Measurements from ENCODE around the gene C16orf92. TPM values are rescaled to one million over a fixed set of nuclear protein-coding genes. Genes with fewer than 3 reads are reported as not detected.

The C16orf92 gene
- total RNA-seq (2021), result not detected in 3 replicates
- not detected for Bru-seq, nascent RNA
- long read RNA-seq, experiment 1, result 0 reads
- long read RNA-seq, experiment 2, result 0 reads
- long read RNA-seq, experiment 3, result 0 reads

DNA sequence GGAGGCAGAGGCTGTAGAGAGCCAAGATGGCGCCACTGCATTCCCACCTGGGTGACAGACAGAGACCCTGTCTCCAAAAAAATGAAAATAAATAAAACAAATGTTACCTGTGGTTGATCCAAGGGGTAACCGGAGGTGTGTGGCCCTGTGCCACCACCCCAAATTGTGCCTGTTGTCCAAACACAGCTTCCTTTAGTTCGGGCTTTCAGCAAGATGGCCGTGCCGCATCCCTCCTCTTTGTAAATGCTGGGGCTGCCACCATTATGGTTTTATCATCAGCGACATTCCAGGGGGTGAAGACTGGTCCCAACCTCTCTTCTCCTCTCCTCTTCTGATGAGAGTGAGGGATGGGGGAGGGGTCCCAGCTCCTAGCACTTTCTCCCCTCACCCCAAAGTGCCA lies at the start of gene C16orf92:
Gene C16orf92, plus strand, starts transcription at position 312 of the 400 bp plus-strand sequence. CDS start 143 bp downstream, outside the sequence.
- no peak within 1 kb of the TSS for H3K4me3 Mint-ChIP-seq
- CTCF ChIA-PET, result interaction anchor here (0.6 to 2.3 kb wide), 5 partner anchors 9 to 346 kb away, joined by 3 to 17 read pairs (median 6); partner anchors contain the start of gene TLCD3B

GRCh38 chr16:29973384-29974246 lies 49.4 kb upstream of the C16orf92 start, which contains the start of gene TAOK2:
TAOK2 (plus strand) TSS chr16:29973868; CDS start chr16:29977773, 3,905 bp downstream.
- ChIA-PET CTCF (interaction anchor here (0.5 to 5.5 kb wide), 29 partner anchors 12 to 1498 kb away, joined by 3 to 36 read pairs (median 4); partner anchors contain the start of genes ASPHD1, HIRIP3, PAGR1 and SEZ6L2), POLR2A (interaction anchor here (0.6 to 3.2 kb wide), 11 partner anchors 12 to 257 kb away, joined by 3 to 17 read pairs (median 3); partner anchors contain the start of genes ASPHD1, HIRIP3, KCTD13 and SEZ6L2)
- H3K27ac Mint-ChIP-seq, result peak within 1 kb of the TSS; percentile 82
- peaks cover 27% of the 10 kb centered on the region for H3K4me1 Mint-ChIP-seq
- peaks cover 21% of the 10 kb centered on the region for H3K27me3 Mint-ChIP-seq (ENCODE audit: low read depth)
- peaks cover 39% of the 10 kb centered on the region for H3K36me3 Mint-ChIP-seq
- DNase-seq (ENCODE audit: low spot score) (peak; percentile 100), ATAC-seq (peak; percentile 97)
- peaks cover 17% of the 10 kb centered on the region for H3K9me3 Mint-ChIP-seq
- H3K4me3 Mint-ChIP-seq, result peak within 1 kb of the TSS; percentile 92
- TF ChIP-seq ZBTB43 (CRISPR knock-in tag; IDR thresholded peaks at IDR 0.05), result no peak
- no peak for TF ChIP-seq ZNF121 (CRISPR knock-in tag; IDR thresholded peaks at IDR 0.05)
- TF ChIP-seq, protein P1, sequence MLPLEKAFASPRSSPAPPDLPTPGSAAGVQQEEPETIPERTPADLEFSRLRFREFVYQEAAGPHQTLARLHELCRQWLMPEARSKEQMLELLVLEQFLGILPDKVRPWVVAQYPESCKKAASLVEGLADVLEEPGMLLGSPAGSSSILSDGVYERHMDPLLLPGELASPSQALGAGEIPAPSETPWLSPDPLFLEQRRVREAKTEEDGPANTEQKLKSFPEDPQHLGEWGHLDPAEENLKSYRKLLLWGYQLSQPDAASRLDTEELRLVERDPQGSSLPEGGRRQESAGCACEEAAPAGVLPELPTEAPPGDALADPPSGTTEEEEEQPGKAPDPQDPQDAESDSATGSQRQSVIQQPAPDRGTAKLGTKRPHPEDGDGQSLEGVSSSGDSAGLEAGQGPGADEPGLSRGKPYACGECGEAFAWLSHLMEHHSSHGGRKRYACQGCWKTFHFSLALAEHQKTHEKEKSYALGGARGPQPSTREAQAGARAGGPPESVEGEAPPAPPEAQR (CRISPR knock-in tag; IDR thresholded peaks at IDR 0.05), result no peak
- TF ChIP-seq E2F5 (CRISPR knock-in tag; IDR thresholded peaks at IDR 0.05), result peak; percentile 91
- TF ChIP-seq IRF2 (CRISPR knock-in tag; IDR thresholded peaks at IDR 0.05; ENCODE audit: borderline replicate concordance, low read depth), result no peak
- TF ChIP-seq JAZF1 (CRISPR knock-in tag; IDR thresholded peaks at IDR 0.05), result no peak
- no peak for TF ChIP-seq ZNF423 (CRISPR knock-in tag; IDR thresholded peaks at IDR 0.05)
- peak; percentile 93 for TF ChIP-seq IRF1 (CRISPR knock-in tag; IDR thresholded peaks at IDR 0.05)
- TF ChIP-seq, protein P2, sequence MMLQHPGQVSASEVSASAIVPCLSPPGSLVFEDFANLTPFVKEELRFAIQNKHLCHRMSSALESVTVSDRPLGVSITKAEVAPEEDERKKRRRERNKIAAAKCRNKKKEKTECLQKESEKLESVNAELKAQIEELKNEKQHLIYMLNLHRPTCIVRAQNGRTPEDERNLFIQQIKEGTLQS (CRISPR knock-in tag; conservative IDR thresholded peaks at IDR 0.05), result no peak
- 0 out of 2 replicates have a peak, but pooled peaks have one; percentile 34 for TF ChIP-seq NR2C2 (CRISPR knock-in tag; IDR thresholded peaks at IDR 0.05)
- TF ChIP-seq ELF4 (CRISPR knock-in tag; IDR thresholded peaks at IDR 0.05; ENCODE audit: low read depth), result 0 out of 2 replicates have a peak, but pooled peaks have one; percentile 68
- no peak for TF ChIP-seq GTF2I (CRISPR knock-in tag; conservative IDR thresholded peaks at IDR 0.05)
- TF ChIP-seq ARID4B (CRISPR knock-in tag; IDR thresholded peaks at IDR 0.05; ENCODE audit: borderline replicate concordance), result no peak; the same call in 1 of the 2 replicates
- peak; percentile 85 for TF ChIP-seq SP1 (CRISPR knock-in tag; conservative IDR thresholded peaks at IDR 0.05)
- TF ChIP-seq ERG (CRISPR knock-in tag; IDR thresholded peaks at IDR 0.05), result no peak
- TF ChIP-seq GABPB1 (CRISPR knock-in tag; IDR thresholded peaks at IDR 0.05), result peak; percentile 61
- TF ChIP-seq ZNF396 (CRISPR knock-in tag; IDR thresholded peaks at IDR 0.05; ENCODE audit: borderline replicate concordance), result no peak

More for the DNA sequence above, at the start of gene C16orf92:
- ATAC-seq (no peak), DNase-seq (ENCODE audit: low spot score) (no peak)
- peaks cover 9% of the 10 kb centered on the region for H3K4me1 Mint-ChIP-seq
- H3K36me3 Mint-ChIP-seq, result no peaks in the 10 kb centered on the region
- TF ChIP-seq IRF2 (CRISPR knock-in tag; IDR thresholded peaks at IDR 0.05; ENCODE audit: borderline replicate concordance, low read depth) (no peak), CREB1 (CRISPR knock-in tag; IDR thresholded peaks at IDR 0.05) (no peak), OVOL2 (CRISPR knock-in tag; IDR thresholded peaks at IDR 0.05; ENCODE audit: borderline replicate concordance) (no peak), E2F5 (CRISPR knock-in tag; IDR thresholded peaks at IDR 0.05) (no peak), SP1 (CRISPR knock-in tag; conservative IDR thresholded peaks at IDR 0.05) (no peak), GTF2I (CRISPR knock-in tag; conservative IDR thresholded peaks at IDR 0.05) (no peak), ZBTB21 (CRISPR knock-in tag; IDR thresholded peaks at IDR 0.05; ENCODE audit: borderline replicate concordance) (no peak)
- H3K27me3 Mint-ChIP-seq (ENCODE audit: low read depth), result no peaks in the 10 kb centered on the region
- POLR2A ChIA-PET, result no interaction called here
- no peaks in the 10 kb centered on the region for H3K9me3 Mint-ChIP-seq
- no peak within 1 kb of the TSS; the same call in 1 of the 2 replicates for H3K27ac Mint-ChIP-seq
